ENCODE measurements around the gene CNTNAP2. TPM values are rescaled to one million over a fixed set of nuclear protein-coding genes. Genes with fewer than 3 reads are reported as not detected.

CNTNAP2 gene
- total RNA-seq, 4 donors from 2014 or later, result not detected

DNA sequence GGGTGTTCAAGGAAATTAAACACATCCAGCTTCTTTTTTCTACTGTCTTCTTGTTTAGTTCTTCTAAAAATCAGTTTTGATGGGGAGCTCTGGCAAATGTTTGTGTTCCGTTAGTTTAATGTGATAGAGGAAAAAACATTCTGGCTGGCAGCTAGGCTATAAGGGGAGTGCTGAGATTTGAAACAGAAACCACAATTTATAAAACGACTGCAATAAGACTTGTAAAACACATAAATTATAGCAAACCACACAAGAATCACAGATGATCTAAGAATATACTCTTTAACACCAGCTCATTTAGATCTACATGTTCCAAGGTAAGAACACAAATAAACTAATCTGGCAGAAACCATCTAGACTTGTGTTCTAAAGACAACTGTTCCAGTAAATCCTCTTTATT, 425.5 kb downstream of the CNTNAP2 start:
- intact Hi-C loops (cut with DNase I; ENCODE audit: low total_unique reads), result no loop called here
- ATAC-seq (no peak), DNase-seq (no peak)
- Histone ChIP-seq H3K27me3 (no peaks in the 10 kb centered on the region), H3K9me3 (no peaks in the 10 kb centered on the region), H3K36me3 (no peaks in the 10 kb centered on the region), H3K27ac (no peak overlapping the region), H3K4me3 (no peak overlapping the region), H3K4me1 (no peaks in the 10 kb centered on the region)
- in situ Hi-C loops (cut with MboI; ENCODE audit: low sequenced_read_pairs in 4 of 4), result no loop called here
- no peak for TF ChIP-seq POLR2A (IDR thresholded peaks at IDR 0.05)
- TF ChIP-seq, protein P1, sequence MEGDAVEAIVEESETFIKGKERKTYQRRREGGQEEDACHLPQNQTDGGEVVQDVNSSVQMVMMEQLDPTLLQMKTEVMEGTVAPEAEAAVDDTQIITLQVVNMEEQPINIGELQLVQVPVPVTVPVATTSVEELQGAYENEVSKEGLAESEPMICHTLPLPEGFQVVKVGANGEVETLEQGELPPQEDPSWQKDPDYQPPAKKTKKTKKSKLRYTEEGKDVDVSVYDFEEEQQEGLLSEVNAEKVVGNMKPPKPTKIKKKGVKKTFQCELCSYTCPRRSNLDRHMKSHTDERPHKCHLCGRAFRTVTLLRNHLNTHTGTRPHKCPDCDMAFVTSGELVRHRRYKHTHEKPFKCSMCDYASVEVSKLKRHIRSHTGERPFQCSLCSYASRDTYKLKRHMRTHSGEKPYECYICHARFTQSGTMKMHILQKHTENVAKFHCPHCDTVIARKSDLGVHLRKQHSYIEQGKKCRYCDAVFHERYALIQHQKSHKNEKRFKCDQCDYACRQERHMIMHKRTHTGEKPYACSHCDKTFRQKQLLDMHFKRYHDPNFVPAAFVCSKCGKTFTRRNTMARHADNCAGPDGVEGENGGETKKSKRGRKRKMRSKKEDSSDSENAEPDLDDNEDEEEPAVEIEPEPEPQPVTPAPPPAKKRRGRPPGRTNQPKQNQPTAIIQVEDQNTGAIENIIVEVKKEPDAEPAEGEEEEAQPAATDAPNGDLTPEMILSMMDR (IDR thresholded peaks at IDR 0.05 in 4 of 5, conservative IDR thresholded peaks at IDR 0.05 in 1 of 5), result no peak

DNA sequence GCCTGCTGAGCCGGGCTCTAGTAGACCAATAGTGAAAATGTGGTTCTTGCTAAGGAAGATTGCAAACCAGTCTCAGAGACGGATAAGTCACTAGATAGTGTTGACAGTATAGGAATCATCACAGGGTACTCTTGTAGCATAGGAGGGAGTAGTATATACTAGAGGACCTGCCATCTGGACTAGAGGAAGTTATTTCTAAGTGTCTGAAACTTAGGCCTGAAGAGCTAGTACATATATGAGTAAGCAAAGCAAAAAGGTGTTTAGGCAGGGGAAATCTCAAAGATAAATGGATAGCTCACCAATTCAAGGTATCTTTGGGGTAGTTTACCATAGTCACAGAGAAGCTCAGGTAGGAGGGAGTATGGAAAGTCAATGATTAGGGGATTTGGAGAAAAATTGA, 428.1 kb downstream of the CNTNAP2 start:
- in situ Hi-C loops (cut with MboI; ENCODE audit: low sequenced_read_pairs in 4 of 4), result no loop called here
- H3K36me3 ChIP-seq, result no peaks in the 10 kb centered on the region
- ATAC-seq (no peak), DNase-seq (no peak)
- H3K4me3 ChIP-seq, result no peak overlapping the region
- no peak overlapping the region for H3K27ac ChIP-seq
- H3K9me3 ChIP-seq, result no peaks in the 10 kb centered on the region
- no peaks in the 10 kb centered on the region for H3K4me1 ChIP-seq
- intact Hi-C loops (cut with DNase I; ENCODE audit: low total_unique reads), result no loop called here
- H3K27me3 ChIP-seq, result no peaks in the 10 kb centered on the region
- no peak for TF ChIP-seq POLR2A (IDR thresholded peaks at IDR 0.05)
- TF ChIP-seq, protein P1 (IDR thresholded peaks at IDR 0.05 in 4 of 5, conservative IDR thresholded peaks at IDR 0.05 in 1 of 5), result no peak

- Histone ChIP-seq H3K27me3 (no peaks in the 10 kb centered on the region), H3K4me3 (no peak overlapping the region), H3K4me1 (no peaks in the 10 kb centered on the region), H3K27ac (no peak overlapping the region), H3K9me3 (no peaks in the 10 kb centered on the region), H3K36me3 (no peaks in the 10 kb centered on the region)
- DNase-seq (no peak), ATAC-seq (no peak)
- in situ Hi-C loops (cut with MboI; ENCODE audit: low sequenced_read_pairs in 4 of 4), result no loop called here
- intact Hi-C loops (cut with DNase I; ENCODE audit: low total_unique reads), result no loop called here
- TF ChIP-seq POLR2A (IDR thresholded peaks at IDR 0.05), result no peak
- TF ChIP-seq, protein P1 (IDR thresholded peaks at IDR 0.05 in 4 of 5, conservative IDR thresholded peaks at IDR 0.05 in 1 of 5), result no peak
Observed at GRCh38 chr7:146548816-146549215, 432.2 kb downstream of the CNTNAP2 start.

- Histone ChIP-seq H3K36me3 (no peaks in the 10 kb centered on the region), H3K9me3 (no peaks in the 10 kb centered on the region), H3K27me3 (no peaks in the 10 kb centered on the region), H3K27ac (no peak overlapping the region), H3K4me1 (no peaks in the 10 kb centered on the region), H3K4me3 (no peak overlapping the region)
- intact Hi-C loops (cut with DNase I; ENCODE audit: low total_unique reads) (no loop called here), in situ Hi-C loops (cut with MboI; ENCODE audit: low sequenced_read_pairs in 4 of 4) (no loop called here)
- ATAC-seq, result no peak
- no peak for TF ChIP-seq POLR2A (IDR thresholded peaks at IDR 0.05)
- TF ChIP-seq, protein P1 (IDR thresholded peaks at IDR 0.05 in 4 of 5, conservative IDR thresholded peaks at IDR 0.05 in 1 of 5), result no peak
- no peak for DNase-seq
Observed at GRCh38 chr7:146554556-146554955, 438.0 kb downstream of the CNTNAP2 start.

DNA sequence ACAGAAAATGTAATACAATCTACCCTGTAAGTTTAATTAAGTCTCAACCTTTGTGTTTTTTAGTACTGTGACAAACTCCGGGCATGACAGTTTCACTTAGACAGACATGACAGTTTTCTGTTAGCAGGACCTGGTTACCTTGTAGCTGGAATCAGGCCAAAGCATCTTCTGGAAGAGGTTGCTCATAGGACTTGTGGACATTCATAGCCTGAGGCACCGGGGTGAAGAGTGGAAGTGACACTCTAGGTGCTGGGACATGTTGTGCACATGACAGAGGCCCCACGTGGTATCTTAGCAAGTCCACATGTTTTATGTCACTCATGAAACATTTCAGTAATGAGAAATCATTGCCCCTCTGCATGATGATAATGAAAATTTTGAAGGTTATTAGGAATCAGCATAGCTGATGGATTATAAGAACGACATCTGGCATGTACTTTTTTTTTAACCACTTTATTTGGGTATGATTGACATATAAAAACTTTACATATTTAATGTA, 441.4 kb downstream of the CNTNAP2 start:
- no peak for DNase-seq
- no peak for ATAC-seq
- Histone ChIP-seq H3K4me1 (no peaks in the 10 kb centered on the region), H3K4me3 (no peak overlapping the region), H3K27ac (no peak overlapping the region), H3K9me3 (no peaks in the 10 kb centered on the region), H3K36me3 (no peaks in the 10 kb centered on the region), H3K27me3 (no peaks in the 10 kb centered on the region)
- TF ChIP-seq, protein P1 (IDR thresholded peaks at IDR 0.05 in 4 of 5, conservative IDR thresholded peaks at IDR 0.05 in 1 of 5), result no peak
- no peak for TF ChIP-seq POLR2A (IDR thresholded peaks at IDR 0.05)
- intact Hi-C loops (cut with DNase I; ENCODE audit: low total_unique reads), result no loop called here
- in situ Hi-C loops (cut with MboI; ENCODE audit: low sequenced_read_pairs in 4 of 4), result no loop called here

Data from gastrocnemius medialis (tissue), 4 donors.